ENCODE data around the gene CCR1.
"Not testable (repeated sequence)": the region's sequence is repeated elsewhere in the genome, so short reads cannot be mapped to it uniquely, and the experiment has no call there.

CCR1 gene

GRCh38 chr3:46213201-46213600 lies 5.1 kb upstream of the CCR1 start:
- Histone ChIP-seq H3K4me3 (ENCODE audit: severe bottlenecking) (no peak overlapping the region), H3K36me3 (ENCODE audit: low read depth) (no peaks in the 10 kb centered on the region), H3K27ac (ENCODE audit: poor library complexity, severe bottlenecking) (no peak overlapping the region), H3K4me1 (ENCODE audit: insufficient read depth, poor library complexity, severe bottlenecking) (no peaks in the 10 kb centered on the region), H3K9me3 (ENCODE audit: severe bottlenecking) (no peaks in the 10 kb centered on the region), H3K27me3 (ENCODE audit: insufficient read depth, poor library complexity, severe bottlenecking) (no peaks in the 10 kb centered on the region)
- no peak for ATAC-seq (ENCODE audit: low read depth)
- no peak for DNase-seq (ENCODE audit: low spot score)
- no peak for TF ChIP-seq CTCF (IDR thresholded peaks at IDR 0.05; ENCODE audit: poor library complexity, severe bottlenecking)

- no peaks in the 10 kb centered on the region for H3K9me3 ChIP-seq (ENCODE audit: severe bottlenecking)
- H3K36me3 ChIP-seq (ENCODE audit: low read depth), result no peaks in the 10 kb centered on the region
- no peak overlapping the region for H3K27ac ChIP-seq (ENCODE audit: poor library complexity, severe bottlenecking)
- TF ChIP-seq CTCF (IDR thresholded peaks at IDR 0.05; ENCODE audit: poor library complexity, severe bottlenecking), result no peak
- no peak for DNase-seq (ENCODE audit: low spot score)
- no peaks in the 10 kb centered on the region for H3K4me1 ChIP-seq (ENCODE audit: insufficient read depth, poor library complexity, severe bottlenecking)
- H3K27me3 ChIP-seq (ENCODE audit: insufficient read depth, poor library complexity, severe bottlenecking), result no peaks in the 10 kb centered on the region
- H3K4me3 ChIP-seq (ENCODE audit: severe bottlenecking), result no peak overlapping the region
- no peak for ATAC-seq (ENCODE audit: low read depth)
Observed at GRCh38 chr3:46212101-46212500, 4.0 kb upstream of the CCR1 start.

GRCh38 chr3:46209746-46210470 lies 1.8 kb upstream of the CCR1 start:
- H3K27ac ChIP-seq (ENCODE audit: poor library complexity, severe bottlenecking), result no peak overlapping the region
- no peaks in the 10 kb centered on the region for H3K27me3 ChIP-seq (ENCODE audit: insufficient read depth, poor library complexity, severe bottlenecking)
- DNase-seq (ENCODE audit: low spot score), result no peak
- no peak overlapping the region for H3K4me3 ChIP-seq (ENCODE audit: severe bottlenecking)
- no peaks in the 10 kb centered on the region for H3K9me3 ChIP-seq (ENCODE audit: severe bottlenecking)
- TF ChIP-seq CTCF (IDR thresholded peaks at IDR 0.05; ENCODE audit: poor library complexity, severe bottlenecking), result no peak
- H3K36me3 ChIP-seq (ENCODE audit: low read depth), result no peaks in the 10 kb centered on the region
- H3K4me1 ChIP-seq (ENCODE audit: insufficient read depth, poor library complexity, severe bottlenecking), result no peaks in the 10 kb centered on the region
- no peak for ATAC-seq (ENCODE audit: low read depth)

GRCh38 chr3:46209053-46209452 lies 940 bp upstream of the CCR1 start:
- ATAC-seq (ENCODE audit: low read depth), result no peak
- TF ChIP-seq CTCF (IDR thresholded peaks at IDR 0.05; ENCODE audit: poor library complexity, severe bottlenecking), result no peak
- Histone ChIP-seq H3K9me3 (ENCODE audit: severe bottlenecking) (no peaks in the 10 kb centered on the region), H3K36me3 (ENCODE audit: low read depth) (no peaks in the 10 kb centered on the region), H3K4me3 (ENCODE audit: severe bottlenecking) (no peak overlapping the region), H3K27me3 (ENCODE audit: insufficient read depth, poor library complexity, severe bottlenecking) (no peaks in the 10 kb centered on the region), H3K4me1 (ENCODE audit: insufficient read depth, poor library complexity, severe bottlenecking) (no peaks in the 10 kb centered on the region), H3K27ac (ENCODE audit: poor library complexity, severe bottlenecking) (no peak overlapping the region)
- DNase-seq (ENCODE audit: low spot score), result no peak

- ATAC-seq (ENCODE audit: low read depth); H3K27ac ChIP-seq (ENCODE audit: poor library complexity, severe bottlenecking); H3K4me1 ChIP-seq (ENCODE audit: insufficient read depth, poor library complexity, severe bottlenecking); DNase-seq (ENCODE audit: low spot score); H3K4me3 ChIP-seq (ENCODE audit: severe bottlenecking); H3K27me3 ChIP-seq (ENCODE audit: insufficient read depth, poor library complexity, severe bottlenecking); H3K9me3 ChIP-seq (ENCODE audit: severe bottlenecking); H3K36me3 ChIP-seq (ENCODE audit: low read depth): not testable (repeated sequence)
Observed at GRCh38 chr3:46207514-46207913, 599 bp downstream of the CCR1 start.

All from RWPE2 (cell line).